ENCODE results near the gene EMC7. TPM values are rescaled to one million over a fixed set of nuclear protein-coding genes. Genes with fewer than 3 reads are reported as not detected.
"Not testable (repeated sequence)": the region's sequence is repeated elsewhere in the genome, so short reads cannot be mapped to it uniquely, and the experiment has no call there.

EMC7 gene
- polyA plus RNA-seq, 1 donor = 46.7 TPM

GRCh38 chr15:34084086-34084485, 17.6 kb downstream of the EMC7 start:
- no peak for DNase-seq

DNA sequence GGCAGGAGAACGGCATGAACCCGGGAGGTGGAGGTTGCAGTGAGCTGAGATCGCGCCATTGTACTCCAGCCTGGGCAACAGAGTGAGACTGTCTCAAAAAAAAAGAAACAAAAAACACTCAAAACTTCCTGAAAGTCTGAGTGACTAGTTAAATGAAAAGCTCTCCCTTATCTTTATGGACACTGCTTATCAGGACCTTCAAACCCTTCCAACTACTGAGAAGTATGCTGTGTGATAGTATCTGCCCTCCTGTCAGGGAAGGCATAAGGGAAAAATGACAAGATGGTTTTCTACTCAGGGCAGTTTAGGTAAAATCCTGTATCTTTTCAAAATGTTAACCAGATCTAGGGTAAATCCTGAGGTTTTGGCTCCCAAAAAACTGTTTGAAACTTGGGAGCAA, 21.8 kb downstream of the EMC7 start:
- DNase-seq = no peak

GRCh38 chr15:34078900-34079299, 22.8 kb downstream of the EMC7 start:
- DNase-seq = no peak

DNA sequence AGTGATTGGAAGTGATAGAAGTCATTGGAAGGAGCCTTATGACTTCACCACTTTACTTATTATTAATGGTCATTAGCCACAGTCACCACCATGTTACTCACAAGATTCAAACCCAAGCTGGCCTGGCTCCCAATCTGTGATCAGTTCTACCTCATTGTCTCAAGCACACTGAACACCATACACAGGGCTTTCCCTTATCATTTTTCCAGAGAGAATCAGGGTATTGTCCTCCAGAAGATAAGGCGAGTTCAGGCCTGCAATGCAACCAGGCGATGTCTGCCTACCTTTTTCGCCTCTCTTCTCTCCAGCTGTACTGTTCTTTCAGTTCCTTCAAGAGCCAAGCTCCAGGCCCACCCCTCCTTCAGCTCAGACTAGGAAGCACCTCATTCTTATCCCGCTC, 24.9 kb downstream of the EMC7 start:
- DNase-seq = no peak

GRCh38 chr15:34070003-34070402, 31.7 kb downstream of the EMC7 start:
- DNase-seq = no peak

GRCh38 chr15:34065941-34066340, 35.7 kb downstream of the EMC7 start:
- DNase-seq = no peak

DNA sequence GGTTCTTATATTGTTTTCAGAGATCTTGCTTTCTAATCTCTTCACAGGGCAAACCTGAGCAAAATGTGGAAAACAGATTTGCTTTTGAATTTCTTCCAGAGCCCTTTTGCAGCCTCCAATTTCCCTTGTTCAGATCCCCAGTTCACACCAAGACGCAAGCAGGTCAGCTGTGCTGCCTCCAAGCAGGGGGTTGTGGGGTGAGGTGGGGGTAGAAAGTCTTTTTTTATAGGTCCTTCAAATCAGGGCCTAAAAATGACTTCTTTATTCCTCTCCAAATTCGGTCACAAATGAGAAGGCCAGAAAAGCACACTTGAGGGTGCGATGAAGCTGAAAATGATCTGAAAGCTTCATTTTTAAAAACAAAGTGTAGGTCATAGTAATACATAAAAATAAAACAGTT, 36.4 kb downstream of the EMC7 start:
- no peak for DNase-seq

DNA sequence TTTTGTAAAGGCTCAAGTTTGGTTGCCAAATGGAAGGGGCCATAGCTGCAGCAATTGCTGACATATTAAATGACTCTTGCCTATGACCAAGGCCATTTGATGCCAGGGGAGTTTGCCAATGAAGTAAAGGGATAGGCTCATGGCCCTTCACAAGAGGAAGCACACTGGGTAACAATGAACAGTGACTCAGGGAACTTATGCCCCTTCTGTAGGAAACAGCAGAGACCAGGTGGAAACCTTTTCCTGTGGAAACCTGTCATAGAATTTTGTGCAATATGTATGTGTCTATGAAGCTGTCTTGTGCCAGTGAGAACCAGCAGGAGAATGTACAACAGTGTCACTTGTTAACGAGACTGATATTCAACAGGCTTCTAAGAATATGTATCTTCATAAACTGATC, 37.2 kb downstream of the EMC7 start:
- DNase-seq = no peak

DNA sequence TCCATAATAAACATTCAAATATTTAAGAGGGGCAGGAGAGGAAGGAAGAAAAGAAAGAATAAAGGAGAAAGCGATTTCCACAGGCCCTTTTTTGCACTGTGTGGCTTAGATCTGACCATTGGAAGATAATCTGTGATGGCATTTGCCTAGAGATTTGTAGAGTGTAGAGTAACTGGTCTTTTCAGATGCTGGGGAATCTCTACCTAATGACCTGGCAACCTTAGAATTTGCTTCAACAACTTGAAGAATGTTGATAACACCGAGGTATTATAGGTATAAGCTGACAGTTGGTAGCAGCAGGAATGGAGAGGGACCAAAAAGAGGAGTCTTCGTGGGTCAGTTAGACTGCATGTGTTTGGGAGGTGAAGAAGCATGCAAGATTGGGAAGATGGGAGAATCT, 41.7 kb downstream of the EMC7 start:
- DNase-seq = no peak

- DNase-seq = no peak
Observed at GRCh38 chr15:34059476-34059875, 42.2 kb downstream of the EMC7 start.

GRCh38 chr15:34056911-34057310, 44.8 kb downstream of the EMC7 start:
- DNase-seq = no peak

GRCh38 chr15:34055868-34056595, 45.6 kb downstream of the EMC7 start:
- no peak for DNase-seq

- no peak for DNase-seq
Observed at GRCh38 chr15:34054081-34054707, 47.5 kb downstream of the EMC7 start.

- not testable (repeated sequence) for DNase-seq
Observed at GRCh38 chr15:34050385-34050784, 51.3 kb downstream of the EMC7 start.

- DNase-seq = no peak
Observed at GRCh38 chr15:34049112-34049511, 52.5 kb downstream of the EMC7 start.

GRCh38 chr15:34047893-34048775, 53.5 kb downstream of the EMC7 start:
- DNase-seq = no peak

DNA sequence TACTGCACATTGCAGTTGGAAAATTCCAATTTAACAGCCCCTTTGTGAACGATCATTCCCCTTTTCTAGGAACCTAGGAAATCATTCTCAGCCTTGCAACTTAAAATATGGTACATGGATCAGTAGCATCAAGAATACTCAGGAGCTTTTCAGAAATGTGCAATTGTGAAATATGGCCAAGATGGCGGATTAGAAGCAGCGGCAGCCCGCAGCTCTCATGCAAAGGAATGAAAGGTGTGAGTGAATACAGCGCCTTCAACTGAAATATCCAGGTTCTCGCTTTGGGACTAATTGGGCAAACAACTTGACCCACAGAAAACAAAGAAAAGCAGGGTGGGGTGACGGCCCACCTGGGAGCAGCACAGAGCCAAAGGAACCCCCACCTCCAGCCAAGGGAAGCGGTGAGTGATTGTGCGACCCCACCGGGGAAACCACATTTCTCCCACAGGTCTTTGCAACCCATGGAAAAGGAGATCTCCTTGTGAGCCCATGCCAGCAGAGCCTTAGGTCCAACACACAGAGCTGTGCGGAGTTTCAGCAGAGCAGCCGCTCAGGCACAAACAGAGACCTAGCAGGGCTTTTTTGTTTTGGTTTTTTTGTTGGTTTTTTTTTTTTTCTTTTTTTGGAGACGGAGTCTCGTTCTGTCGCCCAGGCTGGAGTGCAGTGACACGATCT, 55.1 kb downstream of the EMC7 start:
- no peak for DNase-seq

GRCh38 chr15:34043813-34044212, 57.8 kb downstream of the EMC7 start:
- DNase-seq = no peak

DNA sequence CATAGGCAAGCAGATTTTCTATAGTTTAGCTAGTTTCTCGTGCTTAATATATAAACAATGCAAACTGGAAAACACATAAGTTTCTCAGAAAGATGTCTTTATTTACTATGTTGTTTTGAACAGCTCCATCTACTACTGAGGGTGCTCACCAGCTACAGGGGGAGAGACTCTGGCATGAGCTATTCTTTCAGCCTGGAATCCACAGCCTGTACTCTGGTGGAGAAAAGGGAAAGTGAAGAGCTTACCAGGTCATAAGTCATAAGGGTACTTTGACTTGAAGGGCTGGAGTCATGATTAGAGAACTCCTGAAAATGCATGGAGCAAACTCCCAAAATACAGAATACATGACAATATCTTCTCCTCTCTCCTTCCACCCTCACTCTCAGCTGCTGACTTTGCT, 58.3 kb downstream of the EMC7 start:
- no peak for DNase-seq

GRCh38 chr15:34039790-34040113, 61.9 kb downstream of the EMC7 start:
- DNase-seq = no peak

GRCh38 chr15:34038871-34039789, 62.5 kb downstream of the EMC7 start, which contains the start of gene AVEN:
TSS of gene AVEN (minus strand) at chr15:34039204. CDS start at chr15:34039046, 158 bp downstream.
- DNase-seq = peak; percentile 71
